CD4-positive, alpha-beta memory T cell (primary cell): ENCODE results near the gene KCNJ9. TPM values are rescaled to one million over a fixed set of nuclear protein-coding genes. Genes with fewer than 3 reads are reported as not detected.
"Not testable (repeated sequence)": the region's sequence is repeated elsewhere in the genome, so short reads cannot be mapped to it uniquely, and the experiment has no call there.

ENCODE experiments used
- CTCF ChIA-PET: fragments of 350-600 bp; sonication (Branson Sonifier 250); formaldehyde crosslinking; loops from one replicate; lab custom pipeline; 2021; ENCODE audit warnings: inconsistent platforms; ENCODE audit not compliant: partially characterized antibody; lab: Charles Lee
- POLR2A ChIA-PET: fragments of 350-600 bp; sonication (Branson Sonifier 250); formaldehyde crosslinking; loops from one replicate; lab custom pipeline; 2021; ENCODE audit not compliant: partially characterized antibody; lab: Charles Lee
- DNase-seq, 5 donors: peaks; one replicate each; pipeline versions ENCODE4 v3.0.0 to v3.0.0-alpha.2; 2020 to 2022; ENCODE audit warnings: mixed read lengths in 1 of 5
- H3K27ac ChIP-seq: one replicate; pipeline ENCODE4 v1.7.0; 2013; ENCODE audit warnings: low read depth, low read length
- H3K27me3 ChIP-seq: 2 replicates; pipeline ENCODE4 v1.7.0; 2013; ENCODE audit warnings: mild to moderate bottlenecking, low read length, moderate library complexity; ENCODE audit not compliant: insufficient read depth
- H3K36me3 ChIP-seq: 2 replicates; pipeline ENCODE4 v1.7.0; 2013; ENCODE audit warnings: mild to moderate bottlenecking, low read length, moderate library complexity; ENCODE audit not compliant: insufficient read depth
- H3K4me1 ChIP-seq: 2 replicates; pipeline ENCODE4 v1.7.0; 2013; ENCODE audit warnings: mild to moderate bottlenecking, low read length, moderate library complexity; ENCODE audit not compliant: insufficient read depth
- H3K4me3 ChIP-seq, 2 donors: one replicate each; pipeline ENCODE4 v1.7.0; 2013; ENCODE audit warnings: low read length in 2 of 2, mild to moderate bottlenecking in 1 of 2
- H3K9me3 ChIP-seq, 2 donors: one replicate each; pipeline ENCODE4 v1.7.0; 2013; ENCODE audit warnings: low read length in 2 of 2, control low read depth in 1 of 2; ENCODE audit not compliant: control insufficient read depth in 1 of 2
- H3K27ac Mint-ChIP-seq, 7 donors: one replicate each; pipeline ENCODE4 v1.8.0; 2020 to 2021; ENCODE audit warnings: mixed read lengths in 7 of 7, mild to moderate bottlenecking in 6 of 7, inconsistent platforms in 3 of 7, moderate library complexity in 3 of 7
- H3K27me3 Mint-ChIP-seq, 2 donors: one replicate each; pipeline ENCODE4 v1.8.0; 2020 to 2021; ENCODE audit warnings: mixed read lengths in 2 of 2
- H3K36me3 Mint-ChIP-seq, 2 donors: one replicate each; pipeline ENCODE4 v1.8.0; 2020 to 2021; ENCODE audit warnings: mixed read lengths in 2 of 2, inconsistent platforms in 1 of 2, mild to moderate bottlenecking in 1 of 2
- H3K4me1 Mint-ChIP-seq, 4 donors: one replicate each; pipeline ENCODE4 v1.8.0; 2020 to 2021; ENCODE audit warnings: mixed read lengths in 4 of 4, mild to moderate bottlenecking in 1 of 4
- H3K4me3 Mint-ChIP-seq, 8 donors: one replicate each; pipeline ENCODE4 v1.8.0; 2020 to 2021; ENCODE audit warnings: mixed read lengths in 8 of 8, mild to moderate bottlenecking in 7 of 8, moderate library complexity in 6 of 8, inconsistent platforms in 3 of 8
- H3K9me3 Mint-ChIP-seq, 8 donors: one replicate each; pipeline ENCODE4 v1.8.0; 2020 to 2021; ENCODE audit warnings: mixed read lengths in 8 of 8, mild to moderate bottlenecking in 5 of 8, inconsistent platforms in 3 of 8, moderate library complexity in 1 of 8
- intact Hi-C: fragments of 100-400 bp; cut with micrococcal nuclease; formaldehyde crosslinking; loops from one replicate; pipeline ENCODE4 v1.15.1; 2023
- polyA plus RNA-seq, 2 donors: library from polyadenylated mRNA; unstranded; fragments of 300-500 nt; fragmentation: Illumina TruSeq; gene quantifications; one replicate each; pipeline ENCODE4 v1.2.3, GENCODE V29; 2021
- total RNA-seq, 2 experiments: library from RNA; stranded (reverse); gene quantifications; one replicate each; pipeline ENCODE4 v1.2.3, GENCODE V29; 2021

Gene KCNJ9
- total and polyA plus RNA-seq, 4 experiments from 2014 or later: not detected

DNA sequence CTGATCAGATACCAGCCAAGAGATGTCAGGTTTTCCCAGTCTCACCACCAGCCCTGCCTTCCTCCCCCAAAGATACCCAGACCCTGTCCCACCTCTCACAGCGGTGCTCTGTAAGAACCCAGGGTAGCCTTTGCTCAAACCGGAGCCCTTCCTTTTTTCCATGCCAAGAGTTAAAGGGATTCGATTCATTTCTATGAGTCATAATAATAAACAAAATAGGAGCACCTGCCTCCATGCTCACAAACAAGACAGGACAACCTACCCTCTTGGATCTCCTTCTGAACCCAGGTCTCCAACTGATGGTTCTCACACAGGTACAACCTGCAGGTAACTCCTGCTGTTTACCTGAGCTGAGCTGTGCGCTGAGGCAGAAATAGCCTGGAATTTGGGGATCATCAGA lies 28.3 kb downstream of the KCNJ9 start:
- DNase-seq: no peak
- no peaks in the 10 kb centered on the region for H3K36me3 Mint-ChIP-seq
- H3K4me3 Mint-ChIP-seq: no peak overlapping the region
- H3K9me3 ChIP-seq: no peaks in the 10 kb centered on the region
- POLR2A ChIA-PET: no interaction called here
- no peaks in the 10 kb centered on the region for H3K4me1 ChIP-seq
- no peaks in the 10 kb centered on the region for H3K27me3 ChIP-seq
- no peaks in the 10 kb centered on the region for H3K9me3 Mint-ChIP-seq
- peak overlapping the region in 1 of 7 donors; percentile 46 for H3K27ac Mint-ChIP-seq
- CTCF ChIA-PET: interaction anchor here (1.0 to 1.4 kb wide), 5 partner anchors 8 to 143 kb away, joined by 3 to 5 read pairs (median 3); no protein-coding TSS in a partner anchor
- peaks cover 1 to 13% of the 10 kb centered on the region in 2 donors for H3K27me3 Mint-ChIP-seq
- H3K36me3 ChIP-seq: no peaks in the 10 kb centered on the region
- H3K4me3 ChIP-seq: no peak overlapping the region
- no peak overlapping the region for H3K27ac ChIP-seq
- intact Hi-C loops: loop anchor here (2.0 kb wide), 1 partner anchor 143 kb away; no protein-coding TSS in a partner anchor
- no peaks in the 10 kb centered on the region for H3K4me1 Mint-ChIP-seq

DNA sequence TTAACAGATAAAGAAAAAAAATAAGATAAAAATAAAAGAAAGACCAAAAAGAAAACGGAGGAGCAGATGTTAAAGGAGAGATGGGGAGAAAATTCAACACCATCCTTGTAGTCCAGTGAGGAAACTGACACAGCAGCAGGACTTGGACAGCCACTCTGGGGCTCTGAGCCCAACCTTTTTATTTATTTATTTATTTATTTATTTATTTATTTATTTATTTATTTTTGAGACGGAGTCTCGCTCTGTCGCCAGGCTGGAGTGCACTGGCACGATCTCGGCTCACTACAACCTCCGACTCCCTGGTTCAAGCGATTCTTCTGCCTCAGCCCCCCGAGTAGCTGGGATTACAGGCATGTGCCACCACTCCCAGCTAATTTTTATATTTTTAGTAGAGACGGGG lies 30.1 kb downstream of the KCNJ9 start:
- POLR2A ChIA-PET, intact Hi-C loops, H3K36me3 Mint-ChIP-seq, H3K9me3 Mint-ChIP-seq, H3K27ac Mint-ChIP-seq, H3K4me3 Mint-ChIP-seq, H3K4me3 ChIP-seq, H3K4me1 Mint-ChIP-seq, H3K9me3 ChIP-seq, DNase-seq, H3K27ac ChIP-seq, H3K4me1 ChIP-seq, H3K36me3 ChIP-seq, H3K27me3 ChIP-seq: not testable (repeated sequence)
- peaks cover 1 to 22% of the 10 kb centered on the region in 2 donors for H3K27me3 Mint-ChIP-seq
- CTCF ChIA-PET: interaction anchor here (1.1 kb wide), 1 partner anchor 10 kb away, joined by 4 read pairs; no protein-coding TSS in a partner anchor

DNA sequence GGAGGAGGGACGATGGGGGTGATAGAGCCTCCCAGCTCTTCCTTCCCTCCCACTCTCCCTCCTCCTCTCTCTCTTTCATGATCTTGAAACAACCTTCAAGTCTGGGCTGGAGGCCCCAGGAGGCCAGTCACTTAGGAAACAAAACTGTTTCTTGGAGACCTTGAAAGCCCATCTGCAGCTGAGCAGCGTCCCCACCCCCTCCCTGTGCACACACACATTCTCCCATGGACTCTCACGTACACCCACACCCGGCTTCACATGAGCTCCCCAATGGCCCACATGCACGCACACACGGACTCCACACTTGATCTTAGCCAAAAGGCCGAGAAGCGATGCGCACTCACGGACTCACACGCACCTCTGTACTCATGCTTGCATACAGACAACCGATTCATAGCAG lies 31.0 kb downstream of the KCNJ9 start:
- peaks cover 3 to 28% of the 10 kb centered on the region in 2 donors for H3K27me3 Mint-ChIP-seq
- no peaks in the 10 kb centered on the region for H3K4me1 Mint-ChIP-seq
- H3K36me3 Mint-ChIP-seq: no peaks in the 10 kb centered on the region
- ChIA-PET POLR2A (no interaction called here), CTCF (no interaction called here)
- no peaks in the 10 kb centered on the region for H3K9me3 ChIP-seq
- no peak for DNase-seq
- no peaks in the 10 kb centered on the region for H3K27me3 ChIP-seq
- H3K9me3 Mint-ChIP-seq: no peaks in the 10 kb centered on the region
- H3K4me1 ChIP-seq: no peaks in the 10 kb centered on the region
- H3K27ac Mint-ChIP-seq: peak overlapping the region in 1 of 7 donors; percentile 70
- H3K36me3 ChIP-seq: no peaks in the 10 kb centered on the region
- H3K27ac ChIP-seq: no peak overlapping the region
- no peak overlapping the region for H3K4me3 ChIP-seq
- intact Hi-C loops: no loop called here
- H3K4me3 Mint-ChIP-seq: no peak overlapping the region

DNA sequence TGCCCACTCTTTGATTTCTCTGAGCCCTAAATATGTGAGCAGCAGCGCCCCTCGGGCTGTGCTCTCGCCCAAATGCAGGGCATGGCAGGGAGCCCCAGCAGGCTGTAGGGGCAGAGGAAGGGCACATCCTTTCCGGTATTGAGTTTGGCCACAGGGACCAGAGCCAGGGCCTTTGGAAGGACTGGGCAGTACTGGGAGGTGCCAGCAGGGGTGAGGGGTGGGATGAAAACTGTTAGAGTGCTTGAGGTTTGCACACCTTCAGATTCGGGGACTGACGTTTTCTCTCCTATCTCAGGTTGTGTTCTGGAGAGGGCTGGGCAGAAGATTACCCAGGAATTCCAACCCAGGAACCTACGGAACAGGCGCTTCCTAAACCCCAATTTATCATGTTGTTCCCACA lies 32.1 kb downstream of the KCNJ9 start:
- H3K36me3 ChIP-seq: no peaks in the 10 kb centered on the region
- Mint-ChIP-seq H3K27ac (no peak overlapping the region), H3K36me3 (no peaks in the 10 kb centered on the region), H3K9me3 (no peaks in the 10 kb centered on the region), H3K27me3 (peaks cover 4 to 32% of the 10 kb centered on the region in 2 donors), H3K4me1 (no peaks in the 10 kb centered on the region), H3K4me3 (no peak overlapping the region)
- no peaks in the 10 kb centered on the region for H3K9me3 ChIP-seq
- CTCF ChIA-PET: no interaction called here
- no peaks in the 10 kb centered on the region for H3K27me3 ChIP-seq
- H3K27ac ChIP-seq: no peak overlapping the region
- no peak overlapping the region for H3K4me3 ChIP-seq
- DNase-seq: no peak
- H3K4me1 ChIP-seq: no peaks in the 10 kb centered on the region
- intact Hi-C loops: no loop called here
- POLR2A ChIA-PET: no interaction called here

DNA sequence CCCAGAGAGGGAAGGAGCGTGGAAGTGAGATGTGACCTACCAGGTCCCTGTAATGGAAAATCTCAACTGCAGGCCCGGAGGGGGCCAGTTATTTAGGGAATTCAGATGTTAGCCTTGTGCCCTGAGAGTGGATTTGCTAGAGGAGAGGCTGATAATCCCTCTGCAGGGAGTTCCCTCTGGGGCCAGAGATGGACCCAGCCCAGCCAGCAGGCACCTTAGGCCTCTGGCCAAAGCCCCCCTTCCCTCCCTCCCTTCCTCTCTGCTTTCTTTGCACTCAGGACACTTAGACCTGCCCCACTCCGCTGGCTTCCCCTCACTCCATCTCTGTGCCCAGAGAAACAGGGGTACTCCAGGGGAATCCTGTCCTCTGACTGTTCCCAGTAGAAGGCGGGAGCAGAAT lies 32.7 kb downstream of the KCNJ9 start:
- Histone ChIP-seq H3K27me3 (no peaks in the 10 kb centered on the region), H3K27ac (no peak overlapping the region), H3K4me3 (no peak overlapping the region), H3K9me3 (no peaks in the 10 kb centered on the region), H3K4me1 (no peaks in the 10 kb centered on the region), H3K36me3 (no peaks in the 10 kb centered on the region)
- intact Hi-C loops: no loop called here
- H3K27me3 Mint-ChIP-seq: peaks cover 4 to 32% of the 10 kb centered on the region in 2 donors
- DNase-seq: no peak
- CTCF ChIA-PET: no interaction called here
- no peaks in the 10 kb centered on the region for H3K9me3 Mint-ChIP-seq
- H3K4me3 Mint-ChIP-seq: no peak overlapping the region
- POLR2A ChIA-PET: no interaction called here
- H3K36me3 Mint-ChIP-seq: no peaks in the 10 kb centered on the region
- no peak overlapping the region for H3K27ac Mint-ChIP-seq
- H3K4me1 Mint-ChIP-seq: no peaks in the 10 kb centered on the region

GRCh38 chr1:160115545-160116282 lies 34.4 kb downstream of the KCNJ9 start, which contains the start of gene ATP1A2:
ATP1A2 (plus strand) TSS chr1:160115759; CDS start chr1:160115862, 103 bp downstream.
- Histone ChIP-seq H3K36me3 (no peaks in the 10 kb centered on the region), H3K4me1 (no peaks in the 10 kb centered on the region), H3K27me3 (no peaks in the 10 kb centered on the region), H3K27ac (no peak within 1 kb of the TSS), H3K9me3 (no peaks in the 10 kb centered on the region), H3K4me3 (no peak within 1 kb of the TSS)
- ChIA-PET CTCF (no interaction called here), POLR2A (no interaction called here)
- Mint-ChIP-seq H3K4me1 (no peaks in the 10 kb centered on the region), H3K36me3 (no peaks in the 10 kb centered on the region), H3K4me3 (no peak within 1 kb of the TSS), H3K27ac (no peak within 1 kb of the TSS), H3K9me3 (no peaks in the 10 kb centered on the region), H3K27me3 (peaks cover 4 to 34% of the 10 kb centered on the region in 2 donors)
- no peak for DNase-seq
- intact Hi-C loops: no loop called here

GRCh38 chr1:160116283-160117147 lies 35.2 kb downstream of the KCNJ9 start:
- H3K4me1 ChIP-seq: no peaks in the 10 kb centered on the region
- no peaks in the 10 kb centered on the region for H3K9me3 Mint-ChIP-seq
- POLR2A ChIA-PET: no interaction called here
- H3K4me1 Mint-ChIP-seq: no peaks in the 10 kb centered on the region
- no peaks in the 10 kb centered on the region for H3K36me3 ChIP-seq
- CTCF ChIA-PET: no interaction called here
- no peak overlapping the region for H3K27ac ChIP-seq
- peak overlapping the region in 2 of 7 donors; percentile 19 to 51 for H3K27ac Mint-ChIP-seq
- DNase-seq: no peak
- no peak overlapping the region for H3K4me3 ChIP-seq
- no peaks in the 10 kb centered on the region for H3K27me3 ChIP-seq
- no peak overlapping the region for H3K4me3 Mint-ChIP-seq
- intact Hi-C loops: no loop called here
- H3K27me3 Mint-ChIP-seq: peaks cover 4 to 34% of the 10 kb centered on the region in 2 donors
- H3K9me3 ChIP-seq: no peaks in the 10 kb centered on the region
- no peaks in the 10 kb centered on the region for H3K36me3 Mint-ChIP-seq
